Endodermal cell (in vitro differentiated cells): ENCODE data around the gene DZIP1. TPM values are rescaled to one million over a fixed set of nuclear protein-coding genes. Genes with fewer than 3 reads are reported as not detected.

Experiments used
- DNase-seq: peaks from one replicate; pipeline ENCODE4 v3.0.0-alpha.2; 2017
- H3K27ac ChIP-seq: 2 replicates; pipeline ENCODE4 v1.5.1; 2013; ENCODE audit warnings: mild to moderate bottlenecking, low read depth, low read length, moderate library complexity
- H3K27me3 ChIP-seq: 2 replicates; pipeline ENCODE4 v1.6.1; 2013; ENCODE audit warnings: mild to moderate bottlenecking, low read length, moderate library complexity; ENCODE audit not compliant: insufficient read depth, control insufficient read depth, poor library complexity, severe bottlenecking
- H3K36me3 ChIP-seq: 2 replicates; pipeline ENCODE4 v1.7.0; 2013; ENCODE audit warnings: mild to moderate bottlenecking, low read length, moderate library complexity; ENCODE audit not compliant: control insufficient read depth, insufficient read depth
- H3K4me1 ChIP-seq: one replicate; pipeline ENCODE4 v1.7.0; 2013; ENCODE audit warnings: low read length; ENCODE audit not compliant: control insufficient read depth, insufficient read depth
- H3K4me3 ChIP-seq: 2 replicates; pipeline ENCODE4 v1.5.1; 2013; ENCODE audit warnings: mild to moderate bottlenecking, low read length, moderate library complexity
- H3K9ac ChIP-seq: 2 replicates; pipeline ENCODE4 v1.6.1; 2013; ENCODE audit warnings: mild to moderate bottlenecking, low read length, moderate library complexity; ENCODE audit not compliant: poor library complexity, severe bottlenecking; ENCODE audit errors: extremely low read depth
- H3K9me3 ChIP-seq: 2 replicates; pipeline ENCODE4 v1.6.1; 2013; ENCODE audit warnings: mild to moderate bottlenecking, low read length, moderate library complexity; ENCODE audit not compliant: control insufficient read depth
- H3K27ac Mint-ChIP-seq: 2 replicates; pipeline ENCODE4 v1.8.0; 2020; ENCODE audit warnings: mixed read lengths
- H3K27me3 Mint-ChIP-seq: 2 replicates; pipeline ENCODE4 v1.8.0; 2021; ENCODE audit warnings: mild to moderate bottlenecking, mixed read lengths; ENCODE audit not compliant: insufficient read depth
- H3K36me3 Mint-ChIP-seq: 2 replicates; pipeline ENCODE4 v1.8.0; 2020; ENCODE audit warnings: low read depth, mixed read lengths
- H3K4me1 Mint-ChIP-seq: 2 replicates; pipeline ENCODE4 v1.8.0; 2020; ENCODE audit warnings: mixed read lengths
- H3K4me3 Mint-ChIP-seq: 2 replicates; pipeline ENCODE4 v1.8.0; 2020; ENCODE audit warnings: mild to moderate bottlenecking, moderate library complexity, mixed read lengths
- H3K9me3 Mint-ChIP-seq: 2 replicates; pipeline ENCODE4 v1.8.0; 2020; ENCODE audit warnings: mild to moderate bottlenecking, mixed read lengths
- CTCF ChIP-seq: fragments of 200-600 bp; sonication (generic); conservative IDR thresholded peaks from 2 replicates; pipeline ENCODE4 v1.5.0; 2021; ENCODE audit warnings: antibody characterized with exemption, mild to moderate bottlenecking
- WGBS, 2 experiments: methylation state at CpG; one replicate each; pipeline versions ENCODE4 v1.1.5 to v1.1.7; 2013; ENCODE audit warnings: missing lambda C conversion rate in 2 of 2, mixed read lengths in 1 of 2; ENCODE audit not compliant: insufficient coverage in 1 of 2, insufficient read length in 1 of 2; 5-methylcytosine and 5-hydroxymethylcytosine counted together
- total RNA-seq, 2 donors: library from RNA; stranded (reverse); fragmentation: NEBNext Ultra II Directional in 1 of 2; extraction: Animal tissue kit (Norgen Biotek cat#: 25700) in 1 of 2; gene quantifications; 2 replicates in 1 of 2; 3 replicates in 1 of 2; pipeline ENCODE4 v1.2.1, GENCODE V29; 2021

The DZIP1 gene
- total RNA-seq, 2 donors from 2014 or later = 36.2 to 59.9 TPM

- no peak for TF ChIP-seq CTCF
- peaks cover 3% of the 10 kb centered on the region for H3K36me3 ChIP-seq
Observed at GRCh38 chr13:95573221-95573620, 71.3 kb downstream of the DZIP1 start.

GRCh38 chr13:95571941-95572340 is 72.6 kb downstream of the DZIP1 start:
- H3K9me3 Mint-ChIP-seq = peaks cover 2% of the 10 kb centered on the region
- no peak for TF ChIP-seq CTCF
- no peak overlapping the region for H3K27ac Mint-ChIP-seq
- DNase-seq = no peak
- no peaks in the 10 kb centered on the region for H3K27me3 Mint-ChIP-seq
- Histone ChIP-seq H3K9ac (no peak overlapping the region), H3K36me3 (no peaks in the 10 kb centered on the region), H3K4me1 (no peaks in the 10 kb centered on the region), H3K27me3 (no peaks in the 10 kb centered on the region), H3K9me3 (no peaks in the 10 kb centered on the region), H3K4me3 (no peak overlapping the region), H3K27ac (no peak overlapping the region)
- 82 to 88% methylated on average over 5 to 6 of the region's 6 CpGs for WGBS, 2 experiments
- peaks cover 5% of the 10 kb centered on the region for H3K36me3 Mint-ChIP-seq
- no peak overlapping the region for H3K4me3 Mint-ChIP-seq
- no peaks in the 10 kb centered on the region for H3K4me1 Mint-ChIP-seq

More at GRCh38 chr13:95573221-95573620, 71.3 kb downstream of the DZIP1 start:
- H3K9me3 Mint-ChIP-seq = no peaks in the 10 kb centered on the region
- no peaks in the 10 kb centered on the region for H3K27me3 ChIP-seq
- H3K4me1 ChIP-seq = no peaks in the 10 kb centered on the region
- no peak overlapping the region for H3K27ac Mint-ChIP-seq
- H3K9me3 ChIP-seq = no peaks in the 10 kb centered on the region
- H3K9ac ChIP-seq = no peak overlapping the region
- no peak for DNase-seq
- no peaks in the 10 kb centered on the region for H3K27me3 Mint-ChIP-seq
- WGBS, 2 experiments = 80 to 92% methylated on average over 1 to 4 of the region's 4 CpGs
- no peak overlapping the region for H3K4me3 ChIP-seq
- no peaks in the 10 kb centered on the region for H3K4me1 Mint-ChIP-seq
- H3K4me3 Mint-ChIP-seq = no peak overlapping the region
- no peak overlapping the region for H3K27ac ChIP-seq
- peaks cover 5% of the 10 kb centered on the region for H3K36me3 Mint-ChIP-seq

- H3K36me3 Mint-ChIP-seq = peaks cover 5% of the 10 kb centered on the region
- H3K27me3 Mint-ChIP-seq = no peaks in the 10 kb centered on the region
- WGBS, 2 experiments = 90% methylated on average over 5 of the region's 5 CpGs; no CpG with 5 or more reads in 1 of the 2 experiments
- Histone ChIP-seq H3K27ac (no peak overlapping the region), H3K27me3 (no peaks in the 10 kb centered on the region), H3K36me3 (no peaks in the 10 kb centered on the region), H3K4me1 (no peaks in the 10 kb centered on the region), H3K9ac (no peak overlapping the region), H3K9me3 (no peaks in the 10 kb centered on the region), H3K4me3 (no peak overlapping the region)
- no peak for TF ChIP-seq CTCF
- no peaks in the 10 kb centered on the region for H3K4me1 Mint-ChIP-seq
- no peak overlapping the region for H3K4me3 Mint-ChIP-seq
- DNase-seq = no peak
- H3K27ac Mint-ChIP-seq = no peak overlapping the region
- H3K9me3 Mint-ChIP-seq = peaks cover 7% of the 10 kb centered on the region
Observed at GRCh38 chr13:95570016-95570415, 74.5 kb downstream of the DZIP1 start.
